Peyer's patch (tissue), 4 donors: ENCODE data around the gene BRPF1.

Experiments used
- CTCF ChIP-seq, 6 experiments: fragments of 450-650 bp in 4 of 6; fragments of 200-600 bp in 2 of 6; sonication (generic) in 1 of 6; IDR thresholded peaks; one replicate each; pipeline ENCODE4 v1.5.1; 2017 to 2019; ENCODE audit warnings: antibody characterized with exemption in 6 of 6, mild to moderate bottlenecking in 3 of 6, moderate library complexity in 1 of 6
- POLR2A ChIP-seq, 2 donors: fragments of 450-650 bp; IDR thresholded peaks; one replicate each; pipeline ENCODE4 v1.5.1; 2017; ENCODE audit warnings: antibody characterized with exemption in 2 of 2, mild to moderate bottlenecking in 2 of 2, moderate library complexity in 2 of 2

DNA sequence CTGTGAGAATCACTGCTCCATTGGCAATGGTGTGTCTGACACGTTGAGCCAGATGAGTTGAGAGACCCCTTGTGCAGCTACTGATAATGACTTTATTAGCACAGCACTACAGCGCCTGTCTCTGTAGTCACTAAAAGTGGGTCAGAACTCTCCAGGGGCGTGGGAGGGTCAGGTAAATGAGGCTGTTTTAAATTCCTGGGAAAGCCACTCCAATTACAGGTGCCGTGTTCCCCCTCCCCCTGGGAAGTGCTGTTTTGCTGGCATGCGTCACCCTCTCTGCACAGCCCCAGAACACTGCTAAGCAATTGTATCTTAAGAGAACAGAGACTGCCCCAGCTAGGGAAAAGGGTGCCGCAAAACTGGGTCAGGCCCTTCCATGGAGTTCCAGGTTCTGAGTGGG lies 49.4 kb upstream of the BRPF1 start:
- TF ChIP-seq CTCF (IDR thresholded peaks at IDR 0.05), result no peak
- no peak for TF ChIP-seq POLR2A (IDR thresholded peaks at IDR 0.05)
